ENCODE results near the gene MATN1. TPM values are rescaled to one million over a fixed set of nuclear protein-coding genes. Genes with fewer than 3 reads are reported as not detected.

Gene MATN1
- total RNA-seq, 1 experiment from 2014 or later, result not detected

DNA sequence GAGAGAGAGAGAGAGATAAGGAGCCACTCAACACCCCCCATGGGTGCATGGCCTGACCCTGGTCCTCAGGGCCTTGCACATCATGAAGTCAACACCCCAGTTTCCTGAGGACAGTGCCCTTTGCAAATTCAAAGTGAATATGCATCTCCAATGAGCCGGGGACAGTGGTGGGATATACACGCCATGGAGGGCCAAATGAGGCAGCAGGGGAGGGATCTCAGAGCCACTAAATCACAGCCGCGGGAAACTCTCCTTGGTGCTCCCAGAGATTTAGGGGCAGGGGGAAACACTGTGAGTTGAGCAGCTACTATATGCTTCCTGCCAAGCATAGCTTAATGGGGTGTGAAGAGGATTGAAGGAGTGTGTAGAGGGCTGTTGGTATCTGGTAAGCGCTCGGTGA lies 35.5 kb downstream of the MATN1 start:
- no peaks in the 10 kb centered on the region for H3K36me3 Mint-ChIP-seq (ENCODE audit: insufficient read depth, unreplicated experiment)
- intact Hi-C loops (cut with micrococcal nuclease; ENCODE audit: unreplicated experiment), result no loop called here
- no TSS peak for BruUV-seq (replicated peaks)
- H3K9me3 ChIP-seq, result no peaks in the 10 kb centered on the region
- H3K4me3 Mint-ChIP-seq (ENCODE audit: unreplicated experiment), result no peak overlapping the region
- no peaks in the 10 kb centered on the region for H3K4me1 Mint-ChIP-seq (ENCODE audit: low read depth, unreplicated experiment)
- TF ChIP-seq CTCF (IDR thresholded peaks at IDR 0.05; ENCODE audit: insufficient read depth in 1 of 2, low read depth in 1 of 2, low read length in 1 of 2, severe bottlenecking in 1 of 2, unreplicated experiment in 1 of 2), result no peak
- no peaks in the 10 kb centered on the region for H3K36me3 ChIP-seq (ENCODE audit: control insufficient read depth, insufficient read depth, low read length)
- peaks cover 15% of the 10 kb centered on the region for H3K27me3 Mint-ChIP-seq (ENCODE audit: insufficient read depth, unreplicated experiment)
- H3K27me3 ChIP-seq (replicated peaks; ENCODE audit: control insufficient read depth, insufficient read depth, low read length), result no peaks in the 10 kb centered on the region
- POLR2A ChIA-PET, result no interaction called here
- H3K4me3 ChIP-seq (ENCODE audit: low read depth, low read length), result no peak overlapping the region
- no peak for DNase-seq
- H3K9me3 Mint-ChIP-seq (ENCODE audit: unreplicated experiment), result no peaks in the 10 kb centered on the region
- no peaks in the 10 kb centered on the region for H3K4me1 ChIP-seq
- H3K27ac Mint-ChIP-seq (ENCODE audit: unreplicated experiment), result no peak overlapping the region
- CTCF ChIA-PET, result no interaction called here

- H3K4me1 Mint-ChIP-seq (ENCODE audit: low read depth, unreplicated experiment), result no peaks in the 10 kb centered on the region
- no peak for DNase-seq
- no peak overlapping the region for H3K4me3 Mint-ChIP-seq (ENCODE audit: unreplicated experiment)
- Histone ChIP-seq H3K4me1 (no peaks in the 10 kb centered on the region), H3K4me3 (ENCODE audit: low read depth, low read length) (no peak overlapping the region), H3K27me3 (replicated peaks; ENCODE audit: control insufficient read depth, insufficient read depth, low read length) (no peaks in the 10 kb centered on the region), H3K36me3 (ENCODE audit: control insufficient read depth, insufficient read depth, low read length) (no peaks in the 10 kb centered on the region), H3K9me3 (no peaks in the 10 kb centered on the region)
- no TSS peak for BruUV-seq (replicated peaks)
- TF ChIP-seq CTCF (IDR thresholded peaks at IDR 0.05; ENCODE audit: insufficient read depth in 1 of 2, low read depth in 1 of 2, low read length in 1 of 2, severe bottlenecking in 1 of 2, unreplicated experiment in 1 of 2), result no peak
- H3K36me3 Mint-ChIP-seq (ENCODE audit: insufficient read depth, unreplicated experiment), result no peaks in the 10 kb centered on the region
- ChIA-PET POLR2A (no interaction called here), CTCF (no interaction called here)
- no peak overlapping the region for H3K27ac Mint-ChIP-seq (ENCODE audit: unreplicated experiment)
- intact Hi-C loops (cut with micrococcal nuclease; ENCODE audit: unreplicated experiment), result no loop called here
- H3K27me3 Mint-ChIP-seq (ENCODE audit: insufficient read depth, unreplicated experiment), result peaks cover 9% of the 10 kb centered on the region
- H3K9me3 Mint-ChIP-seq (ENCODE audit: unreplicated experiment), result no peaks in the 10 kb centered on the region
Measured at GRCh38 chr1:30686236-30686935, 37.0 kb downstream of the MATN1 start.

DNA sequence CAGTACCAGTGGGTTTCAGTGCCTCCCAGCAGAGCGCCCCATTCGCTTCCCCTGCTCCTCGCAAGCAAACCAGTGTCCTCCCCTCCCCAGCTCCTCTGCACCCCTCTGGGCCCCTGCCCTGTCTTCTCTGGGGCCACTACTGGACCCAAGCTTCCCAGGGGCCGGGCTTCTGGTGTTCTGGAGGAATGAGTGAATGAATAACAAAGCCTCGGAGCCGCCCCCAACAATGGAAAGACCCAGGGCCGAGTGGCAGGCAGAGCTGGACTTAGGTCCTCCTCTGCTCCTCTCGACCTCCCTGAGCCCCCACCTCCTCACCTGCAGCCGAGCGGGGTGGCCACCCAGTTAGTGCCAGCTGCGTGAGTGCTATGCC lies 37.6 kb downstream of the MATN1 start:
- CTCF ChIA-PET, result no interaction called here
- intact Hi-C loops (cut with micrococcal nuclease; ENCODE audit: unreplicated experiment), result no loop called here
- no peaks in the 10 kb centered on the region for H3K36me3 Mint-ChIP-seq (ENCODE audit: insufficient read depth, unreplicated experiment)
- Histone ChIP-seq H3K27me3 (replicated peaks; ENCODE audit: control insufficient read depth, insufficient read depth, low read length) (no peaks in the 10 kb centered on the region), H3K9me3 (no peaks in the 10 kb centered on the region), H3K36me3 (ENCODE audit: control insufficient read depth, insufficient read depth, low read length) (no peaks in the 10 kb centered on the region), H3K4me1 (no peaks in the 10 kb centered on the region), H3K4me3 (ENCODE audit: low read depth, low read length) (no peak overlapping the region)
- POLR2A ChIA-PET, result no interaction called here
- no peaks in the 10 kb centered on the region for H3K9me3 Mint-ChIP-seq (ENCODE audit: unreplicated experiment)
- no TSS peak for BruUV-seq (replicated peaks)
- DNase-seq, result no peak
- H3K4me3 Mint-ChIP-seq (ENCODE audit: unreplicated experiment), result peak overlapping the region; percentile 44
- H3K27ac Mint-ChIP-seq (ENCODE audit: unreplicated experiment), result no peak overlapping the region
- no peak for TF ChIP-seq CTCF (IDR thresholded peaks at IDR 0.05; ENCODE audit: insufficient read depth in 1 of 2, low read depth in 1 of 2, low read length in 1 of 2, severe bottlenecking in 1 of 2, unreplicated experiment in 1 of 2)
- H3K27me3 Mint-ChIP-seq (ENCODE audit: insufficient read depth, unreplicated experiment), result peaks cover 9% of the 10 kb centered on the region
- H3K4me1 Mint-ChIP-seq (ENCODE audit: low read depth, unreplicated experiment), result no peaks in the 10 kb centered on the region
